ENCODE measurements around the gene MCTP1.
"Not testable (repeated sequence)": the region's sequence is repeated elsewhere in the genome, so short reads cannot be mapped to it uniquely, and the experiment has no call there.

MCTP1 gene

GRCh38 chr5:94855543-94855942, 429.4 kb downstream of the MCTP1 start:
- DNase-seq: no peak

- no peak for DNase-seq
Observed at GRCh38 chr5:94853120-94853519, 431.8 kb downstream of the MCTP1 start.

GRCh38 chr5:94850960-94851359, 433.9 kb downstream of the MCTP1 start:
- DNase-seq: no peak

- no peak for DNase-seq
Observed at GRCh38 chr5:94849821-94850736, 434.8 kb downstream of the MCTP1 start.

GRCh38 chr5:94849324-94849723, 435.6 kb downstream of the MCTP1 start:
- DNase-seq: no peak

- no peak for DNase-seq
Observed at GRCh38 chr5:94847726-94848125, 437.2 kb downstream of the MCTP1 start.

- no peak for DNase-seq
Observed at GRCh38 chr5:94847019-94847418, 437.9 kb downstream of the MCTP1 start.

- not testable (repeated sequence) for DNase-seq
Observed at GRCh38 chr5:94845696-94846095, 439.2 kb downstream of the MCTP1 start.

- no peak for DNase-seq
Observed at GRCh38 chr5:94841598-94842322, 443.1 kb downstream of the MCTP1 start.

GRCh38 chr5:94833851-94834250, 451.0 kb downstream of the MCTP1 start:
- DNase-seq: no peak

GRCh38 chr5:94832685-94833084, 452.2 kb downstream of the MCTP1 start:
- DNase-seq: no peak

- no peak for DNase-seq
Observed at GRCh38 chr5:94830520-94830919, 454.4 kb downstream of the MCTP1 start.

- not testable (repeated sequence) for DNase-seq
Observed at GRCh38 chr5:94828222-94828621, 456.7 kb downstream of the MCTP1 start.

- DNase-seq: no peak
Observed at GRCh38 chr5:94820488-94820887, 464.4 kb downstream of the MCTP1 start.

GRCh38 chr5:94818904-94819303, 466.0 kb downstream of the MCTP1 start:
- DNase-seq: no peak

GRCh38 chr5:94815313-94816039, 469.4 kb downstream of the MCTP1 start:
- DNase-seq: no peak

- no peak for DNase-seq
Observed at GRCh38 chr5:94812232-94812631, 472.7 kb downstream of the MCTP1 start.

GRCh38 chr5:94811331-94811730, 473.6 kb downstream of the MCTP1 start:
- DNase-seq: no peak

GRCh38 chr5:94810877-94811276, 474.0 kb downstream of the MCTP1 start:
- no peak for DNase-seq

- DNase-seq: no peak
Observed at GRCh38 chr5:94810281-94810680, 474.6 kb downstream of the MCTP1 start.

GRCh38 chr5:94808497-94808896, 476.4 kb downstream of the MCTP1 start:
- DNase-seq: no peak

- DNase-seq: no peak
Observed at GRCh38 chr5:94807985-94808384, 476.9 kb downstream of the MCTP1 start.

GRCh38 chr5:94802450-94802849, 482.4 kb downstream of the MCTP1 start:
- no peak for DNase-seq
